Esophagus (tissue), 2 donors: ENCODE results near the gene SUSD6. TPM values are rescaled to one million over a fixed set of nuclear protein-coding genes. Genes with fewer than 3 reads are reported as not detected.
"Not testable (repeated sequence)": the region's sequence is repeated elsewhere in the genome, so short reads cannot be mapped to it uniquely, and the experiment has no call there.

Experiments
- H3K27ac ChIP-seq, 2 donors: one replicate each; pipeline ENCODE4 v1.5.1; 2013; ENCODE audit warnings: low read depth in 2 of 2, mild to moderate bottlenecking in 2 of 2, inconsistent platforms in 1 of 2, low read length in 1 of 2, moderate library complexity in 1 of 2
- H3K27me3 ChIP-seq, 2 donors: one replicate each; pipeline ENCODE4 v1.6.1; 2013; ENCODE audit warnings: low read length in 2 of 2, control low read depth in 1 of 2, mild to moderate bottlenecking in 1 of 2; ENCODE audit not compliant: insufficient read depth in 2 of 2, control insufficient read depth in 1 of 2
- H3K36me3 ChIP-seq, 2 donors: one replicate each; pipeline ENCODE4 v1.6.1; 2013; ENCODE audit warnings: low read length in 1 of 2; ENCODE audit not compliant: control insufficient read depth in 2 of 2, insufficient read depth in 2 of 2
- H3K4me1 ChIP-seq, 2 donors: one replicate each; pipeline ENCODE4 v1.6.1; 2013; ENCODE audit warnings: low read length in 1 of 2; ENCODE audit not compliant: control insufficient read depth in 2 of 2, insufficient read depth in 2 of 2
- H3K4me3 ChIP-seq, 2 donors: one replicate each; pipeline ENCODE4 v1.5.1; 2013; ENCODE audit warnings: low read length in 2 of 2, mild to moderate bottlenecking in 2 of 2, low read depth in 1 of 2, moderate library complexity in 1 of 2
- H3K9me3 ChIP-seq, 2 donors: one replicate each; pipeline ENCODE4 v1.6.1; 2013; ENCODE audit warnings: mild to moderate bottlenecking in 2 of 2, low read depth in 1 of 2, low read length in 1 of 2, moderate library complexity in 1 of 2; ENCODE audit not compliant: control insufficient read depth in 2 of 2, insufficient read depth in 1 of 2
- WGBS, 2 donors: extraction: QIAGEN DNeasy Blood & Tissue Kit; methylation state at CpG; one replicate each; pipeline ENCODE4 v1.1.7; 2013; 5-methylcytosine and 5-hydroxymethylcytosine counted together
- polyA plus RNA-seq, 2 donors: library from polyadenylated mRNA; stranded (reverse); fragments of 200-250 nt; gene quantifications; one replicate each; pipeline ENCODE4 v1.2.3, GENCODE V29; 2013
- donor health status: healthy with polysubstance abuse.
- donor health status: Bipolar disorder and iron deficiency.

SUSD6 gene
- polyA plus RNA-seq, 2 donors, result 16.2 to 30.3 TPM

- 66 to 67% methylated on average over 4 of the region's 4 CpGs for WGBS, 2 donors
These were observed 25.0 kb upstream of the SUSD6 start for GRCh38 chr14:69586404-69586803.

GRCh38 chr14:69587389-69587788, 24.0 kb upstream of the SUSD6 start:
- Histone ChIP-seq H3K9me3 (no peaks in the 10 kb centered on the region), H3K27me3 (no peaks in the 10 kb centered on the region), H3K4me3 (no peak overlapping the region), H3K4me1 (peaks cover 0 to 4% of the 10 kb centered on the region in 2 donors), H3K36me3 (no peaks in the 10 kb centered on the region), H3K27ac (peak overlapping the region in 1 of 2 donors; percentile 18)
- 42 to 55% methylated on average over 8 of the region's 8 CpGs for WGBS, 2 donors

More at GRCh38 chr14:69586404-69586803, 25.0 kb upstream of the SUSD6 start:
- H3K9me3 ChIP-seq, result no peaks in the 10 kb centered on the region
- peaks cover 0 to 4% of the 10 kb centered on the region in 2 donors for H3K4me1 ChIP-seq
- H3K36me3 ChIP-seq, result no peaks in the 10 kb centered on the region
- no peaks in the 10 kb centered on the region for H3K27me3 ChIP-seq
- no peak overlapping the region for H3K4me3 ChIP-seq
- peak overlapping the region in 1 of 2 donors; percentile 3 for H3K27ac ChIP-seq

GRCh38 chr14:69591317-69591716, 20.1 kb upstream of the SUSD6 start:
- WGBS, 2 donors, result 88 to 91% methylated on average over 2 of the region's 2 CpGs
- Histone ChIP-seq H3K9me3 (no peaks in the 10 kb centered on the region), H3K4me1 (peaks cover 0 to 7% of the 10 kb centered on the region in 2 donors), H3K27ac (no peak overlapping the region), H3K36me3 (no peaks in the 10 kb centered on the region), H3K27me3 (no peaks in the 10 kb centered on the region), H3K4me3 (no peak overlapping the region)

GRCh38 chr14:69593018-69593677, 18.2 kb upstream of the SUSD6 start:
- no peaks in the 10 kb centered on the region for H3K27me3 ChIP-seq
- no peaks in the 10 kb centered on the region for H3K9me3 ChIP-seq
- H3K4me3 ChIP-seq, result peak overlapping the region in 1 of 2 donors; percentile 24
- H3K27ac ChIP-seq, result peak overlapping the region; percentile 65 to 79
- no peaks in the 10 kb centered on the region for H3K36me3 ChIP-seq
- 19 to 32% methylated on average over 6 of the region's 6 CpGs for WGBS, 2 donors
- H3K4me1 ChIP-seq, result peaks cover 0 to 3% of the 10 kb centered on the region in 2 donors

GRCh38 chr14:69594846-69595245, 16.6 kb upstream of the SUSD6 start:
- H3K27me3 ChIP-seq, result no peaks in the 10 kb centered on the region
- peaks cover 0 to 3% of the 10 kb centered on the region in 2 donors for H3K4me1 ChIP-seq
- H3K4me3 ChIP-seq, result no peak overlapping the region
- 70 to 78% methylated on average over 6 of the region's 6 CpGs for WGBS, 2 donors
- no peaks in the 10 kb centered on the region for H3K36me3 ChIP-seq
- no peaks in the 10 kb centered on the region for H3K9me3 ChIP-seq
- no peak overlapping the region for H3K27ac ChIP-seq

- H3K36me3 ChIP-seq, result no peaks in the 10 kb centered on the region
- peaks cover 0 to 3% of the 10 kb centered on the region in 2 donors for H3K4me1 ChIP-seq
- no peak overlapping the region for H3K4me3 ChIP-seq
- WGBS, 2 donors, result 87 to 88% methylated on average over 5 of the region's 5 CpGs
- no peaks in the 10 kb centered on the region for H3K9me3 ChIP-seq
- no peak overlapping the region for H3K27ac ChIP-seq
- no peaks in the 10 kb centered on the region for H3K27me3 ChIP-seq
These were observed 16.1 kb upstream of the SUSD6 start for GRCh38 chr14:69595336-69595735.

- H3K27ac ChIP-seq, H3K27me3 ChIP-seq, H3K4me1 ChIP-seq, H3K36me3 ChIP-seq, H3K9me3 ChIP-seq, H3K4me3 ChIP-seq: not testable (repeated sequence)
- 85 to 87% methylated on average over 5 of the region's 5 CpGs for WGBS, 2 donors
These were observed 12.0 kb upstream of the SUSD6 start for GRCh38 chr14:69599431-69599830.

GRCh38 chr14:69600304-69600891, 11.0 kb upstream of the SUSD6 start:
- Histone ChIP-seq H3K9me3 (no peaks in the 10 kb centered on the region), H3K27me3 (no peaks in the 10 kb centered on the region), H3K4me3 (no peak overlapping the region), H3K36me3 (no peaks in the 10 kb centered on the region), H3K4me1 (peaks cover 0 to under 1% of the 10 kb centered on the region in 2 donors), H3K27ac (no peak overlapping the region)
- WGBS, 2 donors, result 60 to 66% methylated on average over 3 of the region's 3 CpGs

- no peaks in the 10 kb centered on the region for H3K9me3 ChIP-seq
- H3K4me3 ChIP-seq, result no peak overlapping the region
- H3K27ac ChIP-seq, result no peak overlapping the region
These were observed 5.7 kb upstream of the SUSD6 start for GRCh38 chr14:69605738-69606137.

More at GRCh38 chr14:69605738-69606137, 5.7 kb upstream of the SUSD6 start:
- H3K27me3 ChIP-seq, result no peaks in the 10 kb centered on the region
- H3K4me1 ChIP-seq, result no peaks in the 10 kb centered on the region
- no peaks in the 10 kb centered on the region for H3K36me3 ChIP-seq
